Activated gamma-delta T cell (primary cell): ENCODE results near the gene EBF3.

Experiments used
- DNase-seq: peaks from one replicate; lab custom pipeline; 2025; lab: John Stamatoyannopoulos, UW
- total RNA-seq, 2 donors: gene quantifications; one replicate each; lab custom pipeline; 2026; lab: John Stamatoyannopoulos, UW

EBF3 gene, protein sequence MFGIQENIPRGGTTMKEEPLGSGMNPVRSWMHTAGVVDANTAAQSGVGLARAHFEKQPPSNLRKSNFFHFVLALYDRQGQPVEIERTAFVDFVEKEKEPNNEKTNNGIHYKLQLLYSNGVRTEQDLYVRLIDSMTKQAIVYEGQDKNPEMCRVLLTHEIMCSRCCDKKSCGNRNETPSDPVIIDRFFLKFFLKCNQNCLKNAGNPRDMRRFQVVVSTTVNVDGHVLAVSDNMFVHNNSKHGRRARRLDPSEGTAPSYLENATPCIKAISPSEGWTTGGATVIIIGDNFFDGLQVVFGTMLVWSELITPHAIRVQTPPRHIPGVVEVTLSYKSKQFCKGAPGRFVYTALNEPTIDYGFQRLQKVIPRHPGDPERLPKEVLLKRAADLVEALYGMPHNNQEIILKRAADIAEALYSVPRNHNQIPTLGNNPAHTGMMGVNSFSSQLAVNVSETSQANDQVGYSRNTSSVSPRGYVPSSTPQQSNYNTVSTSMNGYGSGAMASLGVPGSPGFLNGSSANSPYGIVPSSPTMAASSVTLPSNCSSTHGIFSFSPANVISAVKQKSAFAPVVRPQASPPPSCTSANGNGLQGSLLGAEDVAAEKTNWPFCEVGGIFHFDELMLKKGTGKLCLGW
- 0.04 to 0.05 reads per million in 2 donors for total RNA-seq

DNA sequence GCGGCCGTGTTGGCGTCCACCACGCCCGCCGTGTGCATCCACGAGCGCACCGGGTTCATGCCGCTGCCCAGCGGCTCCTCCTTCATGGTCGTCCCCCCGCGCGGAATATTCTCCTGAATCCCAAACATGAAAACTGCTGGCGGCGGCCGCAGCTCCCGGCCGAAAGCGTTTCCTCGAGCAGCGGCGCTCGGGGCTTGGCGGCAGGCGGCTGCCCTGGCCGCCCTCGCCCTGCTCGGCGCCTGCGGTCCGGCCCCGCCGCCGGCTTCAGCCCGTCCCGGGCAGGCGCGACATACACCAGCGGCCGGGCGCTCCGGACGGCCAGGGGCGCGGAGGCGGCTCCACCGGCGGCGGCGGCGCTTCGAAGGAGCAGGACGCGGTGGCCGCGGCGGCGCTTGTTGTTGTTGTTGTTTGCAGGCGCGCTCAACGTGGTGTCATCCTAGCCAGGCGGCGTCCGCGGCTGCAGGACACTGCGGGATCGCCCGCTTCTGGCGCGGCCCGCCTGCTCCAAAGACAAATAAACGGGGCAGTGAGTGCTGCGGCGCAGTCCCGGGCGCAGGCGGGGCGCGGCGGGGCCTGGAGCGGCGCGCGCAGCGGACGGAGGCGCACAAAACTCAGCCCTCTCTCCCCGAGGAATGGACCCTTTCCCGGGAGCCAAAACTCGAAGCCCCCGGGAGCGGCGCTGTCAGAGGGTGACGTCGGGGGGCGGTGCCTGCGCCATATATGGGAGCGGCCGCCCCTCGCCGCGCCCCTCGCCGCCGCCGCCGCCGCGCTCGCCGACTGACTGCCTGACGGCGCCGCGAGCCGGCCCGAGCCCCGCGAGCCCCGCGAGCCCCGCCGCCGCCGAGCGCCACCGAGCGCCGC lies at the start of gene EBF3:
Gene EBF3 (minus strand): TSS at position 634 of the 861 bp plus-strand sequence. CDS start 506 bp downstream, at position 128.
- DNase-seq, result no peak

DNA sequence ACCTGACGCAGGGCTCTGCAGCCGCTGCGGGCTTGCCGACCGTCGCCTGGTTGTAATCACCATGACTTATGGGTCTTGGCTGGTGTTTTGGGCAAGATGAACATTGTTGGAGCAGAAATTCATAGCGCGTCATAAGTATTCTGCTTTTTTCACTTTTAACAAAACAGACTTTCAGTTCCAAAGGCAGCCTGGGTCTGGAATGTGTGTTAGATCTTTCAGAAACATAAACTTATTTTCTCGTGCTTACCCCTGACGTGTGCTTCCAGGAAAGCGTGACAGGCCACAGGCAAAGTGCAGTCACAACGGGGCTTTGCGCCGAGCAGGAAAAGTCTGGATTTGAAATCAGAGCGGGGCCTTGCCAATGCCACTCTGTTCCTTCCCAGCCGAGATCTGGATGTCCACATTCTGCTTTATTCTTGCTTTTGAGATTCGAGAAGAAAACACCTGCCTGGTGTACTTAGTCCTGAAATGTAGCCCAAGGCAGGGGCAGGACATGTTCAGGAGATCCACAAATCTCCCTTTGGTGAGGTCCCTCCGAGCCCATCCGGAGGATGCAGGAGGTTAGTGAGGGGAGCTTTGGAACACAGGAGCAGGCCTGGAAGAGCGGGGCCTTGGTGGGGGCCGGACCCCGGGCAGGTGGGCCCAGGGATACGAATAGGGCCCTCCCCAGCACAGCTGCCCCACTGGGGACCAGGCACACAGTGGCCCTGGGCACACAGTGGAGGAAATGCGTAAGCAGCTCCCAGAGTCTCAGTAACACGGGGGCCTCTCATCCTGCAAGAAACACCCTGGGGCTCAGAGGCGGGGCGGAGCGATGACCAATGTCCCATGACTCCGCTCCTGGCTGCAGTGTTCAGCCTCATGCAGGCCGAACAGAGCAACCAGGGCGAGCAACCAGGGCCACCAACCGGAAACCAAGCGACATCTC lies 49.5 kb upstream of the EBF3 start:
- no peak for DNase-seq

DNA sequence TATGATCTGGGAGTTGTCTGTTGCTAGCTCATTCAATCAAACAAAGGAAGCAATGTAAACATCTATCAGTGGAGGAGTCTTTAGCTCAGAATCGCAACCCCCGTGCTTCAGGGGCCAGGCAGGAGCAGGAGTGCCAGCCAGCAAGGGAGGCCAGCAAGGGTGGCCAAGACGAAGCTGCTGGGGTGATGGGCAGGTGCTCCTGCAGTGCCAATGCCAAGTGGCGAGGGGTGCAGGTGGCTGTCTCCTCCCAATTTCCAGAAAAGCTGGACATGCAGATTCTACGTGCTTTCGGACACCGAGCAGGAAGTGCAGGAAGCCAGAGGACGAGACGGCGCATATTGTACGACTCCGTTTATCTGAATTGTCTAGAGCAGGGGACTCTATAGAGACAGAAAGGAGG lies 48.1 kb upstream of the EBF3 start:
- DNase-seq, result no peak

DNA sequence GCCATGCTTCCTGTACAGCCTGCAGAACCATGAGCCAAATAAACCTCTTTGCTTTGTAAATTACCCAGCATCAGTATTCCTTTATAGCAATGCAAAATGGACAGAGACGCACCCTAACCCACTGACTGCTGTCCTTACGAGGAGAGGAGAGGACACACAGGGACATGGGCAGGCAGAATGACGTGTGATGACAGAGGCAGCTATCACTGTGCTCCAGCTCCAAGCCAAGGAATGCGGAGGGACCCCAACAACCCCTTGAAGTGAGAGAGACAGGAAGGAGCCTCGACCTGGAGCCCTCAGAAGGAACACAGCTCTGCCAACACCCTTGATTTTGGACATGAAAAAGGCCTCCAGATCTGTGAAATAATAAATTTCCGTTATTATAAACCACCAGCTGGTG lies 46.6 kb upstream of the EBF3 start:
- no peak for DNase-seq

DNA sequence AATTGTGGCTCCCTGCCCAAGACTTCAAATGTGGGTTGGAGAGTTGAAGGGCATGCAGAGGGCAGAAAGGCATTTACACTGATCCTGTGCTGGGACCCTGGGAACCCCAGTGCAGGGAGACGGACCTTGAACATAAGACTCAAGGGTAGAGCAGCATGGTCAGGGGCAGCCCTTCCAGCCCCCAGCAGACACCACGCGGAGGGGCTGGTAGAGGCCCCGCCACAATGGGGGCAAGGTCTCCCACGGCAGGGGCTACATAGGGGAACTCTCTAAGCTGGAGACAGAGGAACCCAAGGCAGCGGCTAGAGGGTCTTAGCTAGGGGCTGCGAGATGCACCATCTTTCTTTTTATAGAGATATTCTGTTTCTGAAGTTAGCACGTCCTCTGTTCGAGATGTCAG lies 45.2 kb upstream of the EBF3 start:
- DNase-seq, result no peak

DNA sequence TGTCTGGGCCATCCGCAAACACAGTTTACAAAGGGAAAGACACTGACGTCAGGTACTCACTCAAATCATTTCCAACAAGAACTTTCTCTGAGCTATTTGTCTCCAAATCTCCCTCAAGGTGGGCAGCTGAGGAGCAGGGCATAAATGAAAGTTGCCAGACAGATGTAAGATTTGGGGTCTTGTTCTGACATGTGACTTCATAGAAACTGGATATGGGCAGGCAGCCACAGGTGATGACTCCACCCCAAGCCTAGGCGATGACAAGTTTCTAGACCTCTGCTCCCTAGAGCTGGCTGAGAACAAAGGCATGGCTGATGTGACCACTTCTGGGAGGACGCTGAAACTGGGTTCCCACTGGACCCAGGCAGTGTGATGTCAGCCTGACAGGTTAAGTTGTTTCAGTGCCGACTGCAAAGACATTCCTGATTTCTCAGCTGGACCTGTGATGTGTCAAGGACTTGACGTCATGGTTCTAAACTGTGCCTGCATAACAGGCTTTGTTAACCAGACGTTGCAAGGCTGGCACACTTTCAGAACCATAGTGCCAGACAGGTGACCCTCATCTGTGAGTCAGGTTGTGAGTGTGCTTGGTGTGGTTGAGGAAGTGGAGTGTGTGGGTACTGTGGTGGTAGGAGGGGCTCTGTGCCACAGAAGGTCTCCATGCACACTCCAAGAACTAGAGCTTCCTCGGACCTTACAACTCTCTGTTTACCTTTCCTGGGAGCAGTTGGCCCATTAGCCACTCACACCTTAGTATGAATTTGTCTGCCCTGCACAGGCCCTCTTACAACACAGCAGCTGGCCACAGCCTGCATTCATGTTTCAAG lies 39.9 kb upstream of the EBF3 start:
- DNase-seq, result no peak

DNA sequence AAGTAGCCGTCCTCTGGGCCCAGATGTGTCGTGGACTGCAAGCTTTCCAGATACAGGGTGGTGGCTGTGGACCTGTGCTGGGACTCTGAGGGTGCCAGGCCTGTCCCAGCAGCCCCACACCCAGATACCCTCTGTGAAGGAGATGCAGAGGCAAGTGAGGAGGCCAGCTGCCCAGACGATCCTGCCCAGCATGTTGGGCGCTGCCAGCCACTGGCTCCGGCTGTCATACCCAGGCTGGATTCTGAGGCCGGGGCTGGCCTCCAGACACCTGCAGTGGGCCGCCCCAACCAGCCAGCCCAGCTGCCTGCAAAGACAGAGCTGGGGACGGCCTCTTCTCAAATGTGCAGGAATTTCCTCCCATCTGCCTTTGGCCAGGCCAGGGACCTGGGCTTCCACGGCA lies 39.1 kb upstream of the EBF3 start:
- no peak for DNase-seq

DNA sequence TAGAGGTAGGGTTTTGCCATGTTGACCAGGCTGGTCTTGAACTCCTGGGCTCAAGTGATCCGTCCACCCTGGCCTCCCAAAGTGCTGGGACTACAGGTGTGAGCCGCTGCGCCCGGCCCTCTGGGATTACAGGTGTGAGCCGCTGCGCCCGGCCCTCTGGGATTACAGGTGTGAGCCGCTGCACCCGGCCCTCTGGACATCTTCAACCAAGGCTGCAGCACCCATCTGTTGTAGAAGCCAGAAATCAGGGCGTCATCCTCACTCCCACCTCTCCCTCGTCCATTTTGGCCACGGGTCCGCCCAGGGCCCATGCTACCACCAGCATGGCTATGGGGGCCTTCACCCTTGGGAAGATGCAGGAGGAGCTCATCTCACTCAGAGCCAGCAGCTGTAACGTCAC lies 38.5 kb upstream of the EBF3 start:
- DNase-seq, result no peak

DNA sequence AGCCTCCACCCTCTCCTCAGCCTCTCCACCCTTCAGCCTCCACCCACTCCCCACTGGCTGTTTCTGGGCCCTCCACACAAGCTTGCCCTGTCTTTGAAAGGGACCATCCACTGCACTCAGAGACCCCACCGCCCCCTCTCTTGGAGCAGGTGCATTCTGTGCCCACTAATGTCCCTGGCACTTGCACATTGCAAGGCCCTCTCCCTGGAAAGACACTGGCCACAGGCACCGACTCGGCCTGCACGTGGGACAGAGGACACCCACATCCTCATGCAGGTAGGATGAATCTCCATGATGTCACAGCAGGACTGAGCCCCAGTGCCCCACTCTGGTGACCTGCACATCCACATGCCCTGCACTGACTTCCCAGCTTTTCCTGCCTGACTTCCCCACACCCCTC lies 36.8 kb upstream of the EBF3 start:
- no peak for DNase-seq

DNA sequence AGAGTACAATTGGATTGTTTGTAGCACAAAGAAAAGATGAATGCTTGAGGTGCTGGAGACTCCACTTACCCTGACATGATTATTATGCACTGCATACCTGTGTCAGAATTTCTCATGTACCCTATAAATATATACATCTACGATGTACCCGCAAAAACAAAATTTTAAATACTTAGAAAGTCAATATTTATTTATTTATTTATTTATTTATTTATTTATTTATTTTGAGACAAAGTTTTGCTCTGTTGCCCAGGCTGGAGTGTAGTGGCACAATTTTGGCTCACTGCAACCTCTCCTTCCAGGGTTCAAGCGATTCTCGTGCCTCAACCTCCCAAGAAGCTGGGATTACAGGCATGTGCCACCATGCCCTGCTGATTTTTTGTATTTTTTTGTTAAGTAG lies 35.1 kb upstream of the EBF3 start:
- DNase-seq, result no peak

DNA sequence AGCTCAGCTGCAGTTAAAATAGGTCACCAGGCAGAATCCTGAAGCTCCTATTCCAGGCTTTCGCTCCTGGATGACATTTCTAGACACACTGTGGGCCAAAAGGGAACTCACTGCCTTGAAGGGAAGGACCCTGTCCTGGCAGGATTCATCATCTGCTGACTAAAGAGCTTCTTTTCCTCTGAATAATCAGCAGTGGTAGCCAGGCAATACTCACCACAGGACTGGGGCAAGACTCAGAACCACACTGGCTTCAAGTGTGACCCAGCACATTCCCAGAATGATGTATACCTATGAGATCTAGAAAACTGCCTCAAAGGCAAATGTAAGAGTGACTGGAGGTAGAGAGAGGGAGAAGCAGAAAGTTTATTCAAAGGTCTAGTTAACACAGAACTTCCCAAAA lies 29.5 kb upstream of the EBF3 start:
- DNase-seq, result no peak

DNA sequence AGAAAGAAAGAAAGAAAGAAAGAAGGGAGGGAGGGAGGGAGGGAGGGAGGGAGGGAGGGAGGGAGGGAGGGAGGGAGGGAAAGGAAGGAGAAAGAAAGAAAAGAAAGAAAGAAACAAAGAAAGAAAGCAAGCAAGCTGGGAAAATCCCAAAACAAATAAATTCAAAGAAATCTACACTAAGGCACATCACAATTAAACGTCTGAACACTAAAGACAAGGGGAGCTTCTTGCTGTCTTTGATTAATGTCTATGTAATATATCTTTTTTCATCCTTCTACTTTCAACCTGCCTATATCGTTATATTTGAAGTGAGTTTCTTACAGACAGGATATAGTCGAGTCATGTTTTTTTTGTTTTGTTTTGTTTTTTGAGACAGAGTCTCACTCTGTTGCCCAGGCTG lies 28.3 kb upstream of the EBF3 start:
- DNase-seq, result no peak

DNA sequence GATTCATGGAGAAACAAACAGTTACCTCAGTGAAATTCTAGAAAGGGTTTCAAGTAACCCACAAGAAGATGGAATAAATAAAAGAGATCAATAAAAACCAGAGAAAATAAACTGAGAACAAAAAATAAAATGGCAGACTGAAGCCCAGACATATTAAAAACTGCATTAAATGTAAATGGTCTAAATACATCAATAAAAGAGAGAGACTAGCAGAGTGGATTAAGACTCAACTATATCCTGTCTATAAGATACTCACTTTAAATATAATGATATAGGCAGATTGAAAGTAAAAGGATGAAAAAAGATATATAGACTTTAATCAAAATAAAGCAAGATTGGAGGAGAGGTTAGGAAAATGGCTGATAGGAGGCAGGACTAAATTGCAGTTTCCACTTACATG lies 18.8 kb upstream of the EBF3 start:
- DNase-seq, result no peak

DNA sequence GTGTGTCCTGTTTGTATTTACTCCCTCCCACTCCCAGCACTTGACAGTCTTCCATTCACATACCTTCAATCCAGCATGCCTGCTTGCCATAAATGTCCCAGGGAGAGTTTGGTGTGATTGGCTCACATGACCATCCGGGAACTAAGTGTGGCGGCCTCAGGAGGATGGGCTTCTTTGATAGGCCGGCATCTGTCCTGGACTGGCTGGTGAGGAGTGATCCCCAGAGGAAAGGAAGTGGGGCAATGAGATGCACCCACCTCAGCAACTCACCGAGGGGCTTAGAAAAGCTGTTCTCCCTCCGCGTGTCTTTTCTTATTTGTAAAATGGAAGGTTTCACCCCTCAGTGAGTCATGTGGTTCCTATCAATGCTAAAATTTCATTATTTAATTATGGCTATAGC lies 14.9 kb upstream of the EBF3 start:
- no peak for DNase-seq

DNA sequence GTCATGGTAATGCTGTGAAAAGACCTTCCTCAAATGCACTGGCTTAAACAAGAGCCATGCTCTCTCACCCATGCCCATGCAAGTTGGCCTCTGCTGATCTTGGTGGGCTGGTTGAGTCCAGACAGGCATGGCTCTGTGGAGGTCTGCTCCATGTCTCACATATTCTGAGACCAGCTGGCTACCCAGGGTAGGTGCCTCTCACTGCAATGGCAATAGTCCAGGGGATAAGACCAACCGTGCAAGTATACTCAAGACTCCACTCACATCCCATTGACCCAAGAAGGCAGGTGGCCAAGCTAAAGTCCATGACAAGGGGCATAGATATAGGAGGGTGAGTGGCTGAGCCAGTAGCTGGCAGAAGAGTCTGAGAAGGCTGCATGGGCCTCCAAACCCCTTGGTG lies 14.2 kb upstream of the EBF3 start:
- DNase-seq, result no peak

DNA sequence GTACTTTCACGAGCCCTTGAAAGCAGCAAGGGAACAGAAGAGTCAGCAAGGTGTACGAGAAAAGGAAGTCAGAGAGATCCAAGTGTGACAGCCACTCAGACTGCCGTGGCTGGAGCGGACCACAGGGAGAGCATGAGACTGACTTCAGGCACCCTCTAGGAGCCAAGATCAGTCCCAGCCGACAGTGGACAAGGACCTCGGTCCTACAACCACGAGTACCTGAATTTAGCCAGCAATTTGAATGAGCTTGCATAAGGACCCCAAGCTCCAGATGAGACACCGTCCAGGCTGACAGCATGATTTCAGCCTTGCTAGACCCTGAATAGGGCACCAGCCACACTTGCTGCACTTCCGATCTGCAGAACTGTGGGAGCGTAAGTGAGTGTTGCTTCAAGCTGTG lies 13.7 kb upstream of the EBF3 start:
- DNase-seq, result no peak

DNA sequence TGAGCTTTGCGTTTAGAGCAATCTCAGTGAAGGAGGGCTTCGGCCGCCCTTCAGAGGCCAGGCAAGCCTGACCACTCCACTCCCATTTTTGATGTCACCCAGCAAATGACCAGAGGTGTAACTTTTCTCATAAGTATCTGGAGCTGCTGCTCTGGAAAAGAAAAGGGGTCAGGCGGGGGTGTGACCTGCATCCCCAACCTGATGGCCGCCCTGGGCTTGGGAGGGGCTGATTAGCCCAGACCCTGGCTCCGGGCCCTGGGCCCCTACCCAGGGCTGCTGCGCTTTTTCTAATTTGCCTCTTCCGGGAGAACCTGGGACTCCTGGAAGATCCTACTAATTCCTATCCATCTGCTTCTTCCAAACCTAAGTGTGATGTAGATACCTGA lies 9.6 kb upstream of the EBF3 start:
- no peak for DNase-seq

DNA sequence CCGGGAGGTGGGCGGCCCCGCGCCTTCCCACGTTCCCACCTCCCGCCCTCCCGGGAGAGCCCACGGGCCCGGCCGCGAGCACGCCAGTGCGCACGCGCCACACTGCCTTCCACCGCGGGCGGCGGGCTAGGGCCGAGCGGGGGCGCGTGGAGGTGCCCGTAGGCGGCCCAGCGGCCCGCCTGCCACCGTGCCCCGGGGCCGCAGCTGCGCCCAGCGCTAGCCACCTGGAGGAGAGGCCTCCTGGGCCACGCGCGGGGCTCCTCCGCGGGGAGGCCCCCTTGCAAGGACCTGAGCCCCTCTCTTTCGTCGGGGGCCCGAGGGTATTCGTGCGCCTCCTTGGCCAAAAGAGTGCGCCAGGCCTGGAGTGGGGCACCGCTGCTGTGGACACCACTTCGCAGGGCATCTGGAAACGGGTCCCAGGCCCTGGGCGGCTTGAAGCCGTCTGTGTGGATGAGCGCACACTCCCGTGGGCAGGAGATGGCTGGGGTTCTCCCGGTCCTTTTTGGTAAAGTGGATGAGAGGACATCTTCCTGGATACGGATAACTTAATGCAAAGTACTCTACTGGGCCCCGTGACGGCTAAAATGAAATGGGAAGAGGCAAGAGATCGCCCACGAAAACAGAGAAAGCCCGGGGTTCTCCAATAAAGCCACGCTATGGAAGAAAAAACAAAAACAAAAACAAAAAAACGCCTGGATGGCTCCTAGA lies 9.0 kb upstream of the EBF3 start:
- DNase-seq, result no peak

DNA sequence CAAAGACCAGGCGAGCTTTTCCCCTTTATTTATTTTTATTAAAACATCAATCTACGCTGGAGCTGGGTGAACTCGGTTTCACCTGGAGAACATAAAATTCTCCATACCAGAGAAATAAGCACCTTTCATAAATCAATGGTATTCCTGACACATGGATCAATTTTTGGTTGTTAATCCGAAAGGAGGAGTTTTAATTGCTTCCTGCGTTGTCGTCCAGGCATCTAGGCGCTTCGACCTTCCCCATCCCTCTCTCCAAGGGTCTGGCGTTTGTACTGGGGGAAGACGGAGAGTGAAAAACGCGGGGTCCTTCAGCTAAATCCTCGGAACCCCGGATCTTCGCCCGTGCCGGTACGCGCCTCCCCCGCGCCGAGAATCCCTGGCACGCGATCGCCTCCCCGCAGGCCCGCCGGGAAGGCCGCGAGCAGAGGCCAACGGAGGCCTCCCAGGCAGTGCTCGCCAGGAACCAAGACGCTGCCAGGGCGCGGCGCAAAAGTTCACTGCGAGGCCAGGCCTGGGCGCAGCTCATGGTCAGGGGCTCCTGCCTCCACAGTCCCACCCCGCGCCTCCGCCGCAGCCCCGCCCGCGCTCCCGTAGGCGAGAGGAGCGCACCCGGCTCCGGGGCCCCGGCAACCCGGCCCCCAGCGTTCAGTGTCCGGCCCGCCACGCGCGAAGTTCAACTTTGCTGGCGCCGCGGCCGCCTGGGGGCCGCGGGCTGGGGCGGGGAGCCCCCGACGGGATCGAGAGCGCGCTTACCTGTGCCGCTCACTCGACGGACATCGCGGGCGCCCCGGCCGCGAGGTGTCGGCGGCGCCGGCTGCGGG lies 8.3 kb upstream of the EBF3 start:
- DNase-seq, result no peak
